ENCODE measurements around the gene EFHB.
A peak's percentile ranks its signal among the peaks of the same experiment; 100 is the strongest.
"Not testable (repeated sequence)": the region's sequence is repeated elsewhere in the genome, so short reads cannot be mapped to it uniquely, and the experiment has no call there.

Gene EFHB

DNA sequence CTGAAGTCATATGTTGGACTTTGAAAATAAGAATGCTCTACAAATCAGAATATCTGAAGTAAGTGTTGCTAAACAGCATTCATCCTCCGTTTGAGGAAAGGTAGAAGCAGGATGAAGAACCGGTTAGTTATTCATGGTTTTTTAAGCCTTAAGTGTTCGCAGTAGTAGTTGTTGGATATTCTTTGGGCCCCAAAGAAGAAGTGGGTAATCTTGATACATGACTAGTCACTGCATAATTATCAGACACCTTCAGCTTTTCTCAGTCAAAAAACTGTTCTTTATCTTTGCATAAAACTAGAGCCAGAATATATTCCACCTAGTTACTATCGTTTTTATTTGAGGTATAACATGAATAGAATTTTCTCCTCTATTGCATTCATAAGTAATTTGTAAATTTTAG is 26.7 kb upstream of the EFHB start:
- H3K4me3 ChIP-seq (ENCODE audit: low read depth, low read length), result no peak overlapping the region
- no peak for TF ChIP-seq CTCF (IDR thresholded peaks at IDR 0.05; ENCODE audit: control insufficient read depth, extremely low read depth, insufficient read depth)
- no peak for DNase-seq (ENCODE audit: low read depth)

- TF ChIP-seq CTCF (IDR thresholded peaks at IDR 0.05; ENCODE audit: control insufficient read depth, extremely low read depth, insufficient read depth), result no peak
- DNase-seq (ENCODE audit: low read depth), result no peak
- no peak overlapping the region for H3K4me3 ChIP-seq (ENCODE audit: low read depth, low read length)
Measured at GRCh38 chr3:19959505-19959904, 25.5 kb upstream of the EFHB start.

DNA sequence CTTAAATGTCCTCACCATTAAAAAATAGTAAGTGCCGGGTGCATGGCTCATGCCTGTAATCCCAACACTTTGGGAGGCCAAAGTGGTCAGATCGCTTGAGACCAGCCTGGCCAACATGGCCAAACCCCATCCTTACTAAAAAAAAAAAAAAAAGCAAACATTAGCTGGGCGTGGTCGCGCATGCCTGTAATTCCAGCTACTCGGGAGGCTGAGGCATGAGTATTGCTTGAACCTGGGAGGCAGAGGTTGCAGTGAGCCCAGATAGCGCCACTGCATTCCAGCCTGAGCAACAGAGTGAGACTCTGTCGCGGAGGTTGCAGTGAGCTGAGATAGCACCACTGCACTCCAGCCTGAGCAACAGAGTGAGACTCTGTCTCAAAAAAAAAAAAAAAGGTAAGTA is 23.3 kb upstream of the EFHB start:
- DNase-seq (ENCODE audit: low read depth), result not testable (repeated sequence)

DNA sequence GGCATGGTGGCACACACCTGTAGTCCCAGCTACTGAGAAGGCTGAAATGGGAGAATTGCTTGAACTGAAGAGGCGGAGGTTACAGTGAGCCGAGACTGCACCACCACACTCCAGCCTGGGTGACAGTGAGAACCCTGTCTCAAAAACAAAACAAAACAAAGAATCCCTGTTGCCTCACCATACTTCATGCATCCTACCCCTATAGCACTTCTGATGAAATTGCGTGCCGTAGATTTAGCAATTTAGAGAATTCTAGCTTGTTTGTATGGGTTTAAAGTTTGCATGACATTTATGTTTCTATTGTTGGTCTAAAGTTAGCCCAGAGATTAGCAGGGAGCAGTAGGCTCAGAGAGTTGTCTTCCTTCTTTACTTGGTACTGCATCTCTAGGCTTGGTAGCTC is 20.7 kb upstream of the EFHB start:
- H3K4me3 ChIP-seq (ENCODE audit: low read depth, low read length), result no peak overlapping the region
- no peak for DNase-seq (ENCODE audit: low read depth)
- no peak for TF ChIP-seq CTCF (IDR thresholded peaks at IDR 0.05; ENCODE audit: control insufficient read depth, extremely low read depth, insufficient read depth)

More for the DNA sequence above, 23.3 kb upstream of the EFHB start:
- H3K4me3 ChIP-seq (ENCODE audit: low read depth, low read length), result not testable (repeated sequence)

- no peak for DNase-seq (ENCODE audit: low read depth)
- no peak overlapping the region for H3K4me3 ChIP-seq (ENCODE audit: low read depth, low read length)
- no peak for TF ChIP-seq CTCF (IDR thresholded peaks at IDR 0.05; ENCODE audit: control insufficient read depth, extremely low read depth, insufficient read depth)
Measured at GRCh38 chr3:19950316-19950715, 16.3 kb upstream of the EFHB start.

DNA sequence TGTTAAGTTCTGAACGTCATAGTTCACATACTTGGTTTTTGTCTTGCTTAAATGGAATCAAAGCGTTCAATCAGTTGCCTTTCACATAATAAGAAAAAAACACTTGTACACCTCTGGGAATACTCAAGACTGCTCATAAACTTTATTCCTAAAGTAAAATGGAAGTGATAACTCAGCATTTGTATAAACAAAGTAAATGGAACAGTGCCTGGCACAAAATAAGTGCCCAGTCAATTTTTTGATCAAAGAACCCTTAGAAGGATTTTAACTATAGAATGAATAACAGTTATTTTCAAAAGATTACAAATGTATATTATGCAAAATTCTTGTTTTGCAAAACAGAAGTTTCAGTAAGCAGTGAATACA is 14.2 kb upstream of the EFHB start:
- no peak for DNase-seq (ENCODE audit: low read depth)
- H3K4me3 ChIP-seq (ENCODE audit: low read depth, low read length), result peak overlapping the region; percentile 90
- no peak for TF ChIP-seq CTCF (IDR thresholded peaks at IDR 0.05; ENCODE audit: control insufficient read depth, extremely low read depth, insufficient read depth)

- TF ChIP-seq CTCF (IDR thresholded peaks at IDR 0.05; ENCODE audit: control insufficient read depth, extremely low read depth, insufficient read depth), result no peak
- peak overlapping the region; percentile 90 for H3K4me3 ChIP-seq (ENCODE audit: low read depth, low read length)
- no peak for DNase-seq (ENCODE audit: low read depth)
Measured at GRCh38 chr3:19947549-19948225, 13.7 kb upstream of the EFHB start.
